GM19468 (cell line): ENCODE results near the gene SLFNL1.

Source experiments
- ATAC-seq: cut with Tn5 transposase; IDR thresholded peaks from one replicate; pipeline ENCODE4 v1.9.1; 2021; ENCODE audit warnings: mild to moderate bottlenecking, moderate library complexity, moderate number of reproducible peaks; ENCODE audit not compliant: unreplicated experiment; ENCODE audit errors: extremely low read depth

SLFNL1 gene

DNA sequence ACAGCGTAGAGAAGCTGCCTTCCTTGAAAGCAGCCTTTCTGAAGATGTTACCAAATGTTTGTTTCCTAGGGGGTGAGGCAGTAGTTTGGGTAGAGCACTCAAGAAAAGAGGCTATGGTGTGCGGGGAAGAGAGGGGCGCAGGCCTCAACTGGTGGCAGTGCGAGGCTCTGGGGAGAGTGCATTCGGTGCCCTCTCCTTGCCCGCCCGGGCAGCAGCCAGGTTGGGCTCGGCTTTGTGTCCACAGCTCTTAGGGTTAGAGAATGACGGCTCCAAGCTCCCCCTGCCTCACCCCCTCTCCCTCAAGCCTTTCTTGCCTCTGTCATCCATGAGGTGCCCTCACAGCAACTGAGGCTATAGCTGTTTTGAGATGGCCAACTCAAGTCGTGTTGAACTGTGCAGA is 899 bp upstream of the SLFNL1 start:
- no peak for ATAC-seq

DNA sequence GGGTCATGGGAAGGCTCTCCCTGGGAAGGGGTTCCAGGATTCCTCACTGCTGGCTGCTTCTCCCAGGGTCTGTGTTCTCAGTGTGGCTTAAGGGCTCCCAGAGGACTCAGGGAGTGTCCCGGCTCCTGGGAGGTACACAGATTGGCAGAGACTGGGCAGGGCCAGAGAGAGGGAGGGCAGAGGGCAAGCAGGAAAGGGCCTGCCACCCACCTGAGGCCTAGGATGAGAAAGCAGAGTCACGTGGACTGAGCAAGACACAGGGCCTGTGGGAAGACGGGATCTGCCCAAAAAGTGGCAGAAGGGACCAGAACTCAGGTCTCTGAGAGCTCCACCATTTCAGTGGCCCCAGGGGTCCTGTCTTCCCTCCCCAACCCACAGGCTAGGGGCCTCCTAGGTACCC is 871 bp downstream of the SLFNL1 start:
- no peak for ATAC-seq

DNA sequence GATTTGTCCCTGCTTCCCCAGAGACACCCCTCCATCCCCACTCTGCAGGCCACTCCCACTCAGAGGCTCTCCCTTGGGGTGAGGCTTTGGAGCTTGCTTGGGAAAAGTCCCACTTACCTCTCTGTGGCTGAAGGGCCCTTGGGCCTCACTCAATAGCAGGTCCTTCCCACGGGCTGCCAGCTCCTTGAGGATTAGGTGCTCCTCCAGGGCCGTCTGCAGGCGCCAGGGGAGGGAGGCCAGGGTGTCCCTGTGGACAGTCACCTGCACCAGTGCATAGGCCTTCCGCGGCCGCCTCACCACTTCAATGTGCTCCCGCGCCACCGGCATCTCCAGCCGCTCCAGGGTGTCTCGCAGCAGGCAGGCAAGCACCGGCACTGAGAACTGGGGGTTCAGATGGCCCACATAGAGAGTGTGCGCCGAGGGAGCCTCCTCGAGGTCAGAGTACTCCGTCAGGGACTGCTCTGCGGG is 1.4 kb downstream of the SLFNL1 start:
- no peak for ATAC-seq

DNA sequence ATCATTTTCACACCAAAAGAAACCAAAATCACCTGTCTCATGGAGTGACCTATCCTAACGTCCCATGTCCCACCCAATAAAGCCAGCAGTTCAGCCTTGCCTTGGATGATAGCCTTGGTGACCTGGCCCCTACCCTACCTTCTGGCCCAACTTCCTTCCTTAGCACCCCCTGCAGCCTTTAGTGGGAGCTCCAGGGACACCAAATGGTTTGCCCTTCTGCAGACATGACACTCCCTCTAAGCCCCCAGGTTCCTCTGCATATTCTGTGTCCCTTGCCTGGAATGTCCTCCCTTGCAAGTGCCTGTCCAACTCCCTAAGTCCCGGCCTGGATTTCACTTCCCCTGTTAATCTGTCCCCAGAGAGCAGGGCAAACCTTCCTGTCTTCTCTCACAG is 2.2 kb downstream of the SLFNL1 start:
- ATAC-seq, result no peak

DNA sequence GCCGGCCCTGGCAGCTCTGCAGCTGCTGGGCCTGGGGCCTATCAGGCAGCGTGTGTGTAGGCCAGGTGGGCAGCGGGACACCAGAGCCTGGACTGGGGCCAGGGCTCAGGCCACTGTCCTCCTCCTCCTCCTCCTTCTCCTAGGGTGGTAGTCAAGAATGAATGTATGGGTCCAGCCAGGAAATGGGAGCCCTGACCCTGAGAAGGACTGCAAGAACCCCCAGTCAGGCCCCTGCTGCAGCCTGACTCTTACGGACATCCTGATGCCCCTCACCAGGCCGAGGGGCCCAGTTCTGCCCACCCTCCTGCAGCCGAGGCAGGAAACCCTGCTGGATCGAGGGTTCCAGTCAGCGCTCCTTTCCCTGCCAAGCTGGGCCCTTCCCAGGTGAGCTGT is 3.5 kb downstream of the SLFNL1 start:
- ATAC-seq, result no peak

DNA sequence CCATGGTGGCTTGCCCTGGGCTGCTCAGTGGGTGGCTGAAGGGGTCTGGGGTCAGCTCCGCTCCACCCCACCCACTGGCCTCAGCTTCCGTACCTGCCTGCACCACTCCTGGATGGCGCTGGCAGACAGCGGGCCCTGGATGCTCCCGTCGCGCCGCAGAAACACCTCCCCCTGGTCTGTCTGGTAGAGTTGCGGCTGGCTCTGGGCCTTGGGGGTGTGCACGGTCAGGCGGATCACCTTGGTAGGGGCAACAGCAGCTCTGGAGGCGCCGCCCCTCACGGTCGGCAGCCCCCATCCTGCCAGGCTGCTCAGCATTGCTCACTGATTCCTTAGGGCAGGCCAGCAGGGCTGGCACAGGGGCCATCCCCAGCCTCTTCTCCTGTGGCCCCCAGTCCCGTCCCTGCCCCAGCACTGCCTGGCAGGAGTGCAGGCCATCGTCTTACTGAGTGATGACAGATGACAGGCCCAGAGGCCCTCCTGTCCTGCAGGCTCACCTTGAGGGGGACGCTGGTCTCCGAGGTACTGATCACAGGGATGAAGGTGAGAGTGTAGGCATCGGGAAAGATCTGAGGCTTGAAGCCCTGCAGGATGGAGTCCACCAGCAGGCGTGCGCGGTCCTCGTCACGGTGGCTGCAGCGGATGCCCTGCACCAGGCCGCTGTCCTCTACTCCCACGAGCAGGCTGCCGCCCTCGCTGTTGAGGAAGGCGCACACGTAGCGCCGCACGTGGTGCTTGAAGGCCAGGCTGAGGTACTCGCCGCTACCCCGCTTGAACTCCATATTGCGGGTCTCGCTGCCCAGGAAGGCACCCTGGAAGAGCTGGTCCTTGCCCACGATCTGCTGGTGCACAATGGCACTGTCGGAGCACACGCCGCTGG is 4.1 kb downstream of the SLFNL1 start:
- ATAC-seq, result no peak

DNA sequence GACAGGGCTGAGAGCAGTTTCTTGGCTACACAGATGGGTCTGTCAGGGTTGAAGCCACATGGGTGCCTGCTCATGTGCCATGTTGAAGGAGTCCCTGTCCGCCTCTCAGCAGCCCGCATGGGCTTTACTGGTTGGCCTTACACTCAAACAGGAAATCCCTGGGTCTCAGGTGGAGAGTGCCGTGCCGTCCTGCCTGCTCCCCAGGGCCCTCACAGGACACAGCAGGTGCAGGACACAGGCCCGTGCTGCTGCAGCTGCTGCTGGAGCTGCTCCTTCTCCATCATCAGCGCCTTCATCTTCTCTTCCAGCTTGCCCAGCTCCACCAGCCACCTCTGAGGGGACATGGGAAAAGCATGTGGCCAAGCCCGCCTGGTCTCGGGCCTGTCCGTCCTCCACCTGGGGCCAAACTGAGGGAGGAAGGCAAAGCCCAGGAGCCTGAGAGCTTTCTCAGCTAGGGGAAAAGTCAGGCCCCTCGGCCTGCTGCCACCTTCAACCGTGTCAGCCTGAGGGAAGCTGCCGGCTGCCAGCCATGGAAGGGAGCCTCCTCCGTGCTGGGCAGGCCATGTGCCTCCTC is 5.5 kb downstream of the SLFNL1 start:
- no peak for ATAC-seq

DNA sequence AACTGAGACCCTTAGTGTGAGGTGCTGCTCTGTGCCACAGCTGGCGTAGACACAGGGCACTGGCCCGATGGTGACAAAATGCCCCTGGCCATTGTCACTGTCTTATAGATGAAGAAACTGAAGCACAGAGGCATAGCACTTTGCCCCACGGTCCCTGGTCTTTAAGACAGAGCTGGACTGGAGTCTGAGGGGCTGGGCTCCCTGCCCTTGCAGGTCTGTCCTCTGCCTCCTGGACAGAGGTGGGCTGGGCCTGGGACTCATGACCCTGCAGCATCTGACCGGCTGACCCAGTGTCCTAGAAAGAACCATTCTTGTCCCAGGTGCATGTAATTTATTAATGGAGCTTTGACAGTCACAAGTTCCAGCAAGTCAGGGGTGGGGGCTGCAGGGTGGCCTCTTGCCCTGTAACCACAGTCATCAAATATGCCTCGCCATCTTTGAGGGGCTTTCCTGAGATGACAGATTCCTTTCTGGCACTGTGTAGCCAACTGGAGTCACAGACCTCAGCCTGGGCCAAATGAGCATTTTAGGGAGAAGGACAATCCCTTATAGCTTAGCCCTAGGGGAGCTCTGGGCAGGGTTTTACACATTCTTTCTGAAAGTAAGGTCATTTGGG is 6.1 kb downstream of the SLFNL1 start:
- ATAC-seq, result no peak

DNA sequence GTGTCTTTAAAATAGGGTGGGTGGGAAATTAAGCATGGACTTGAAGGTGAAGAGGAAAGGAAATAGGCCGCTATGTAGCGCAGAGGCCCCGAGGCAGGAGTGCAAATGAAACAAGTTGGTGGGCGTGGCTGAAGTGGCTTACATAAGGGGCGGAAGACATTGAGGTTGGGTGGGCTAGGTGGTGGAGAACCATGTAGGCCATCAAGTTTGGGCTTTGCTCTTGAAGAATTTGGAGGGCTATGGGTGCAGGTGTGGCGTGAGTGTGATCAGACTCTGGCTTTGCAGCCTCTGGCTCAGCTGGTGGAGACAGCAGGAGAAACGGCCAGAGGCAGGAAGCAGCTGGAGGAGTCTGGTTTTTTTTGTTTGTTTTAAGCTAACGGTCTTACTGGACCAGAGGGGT is 6.7 kb downstream of the SLFNL1 start:
- ATAC-seq, result no peak

DNA sequence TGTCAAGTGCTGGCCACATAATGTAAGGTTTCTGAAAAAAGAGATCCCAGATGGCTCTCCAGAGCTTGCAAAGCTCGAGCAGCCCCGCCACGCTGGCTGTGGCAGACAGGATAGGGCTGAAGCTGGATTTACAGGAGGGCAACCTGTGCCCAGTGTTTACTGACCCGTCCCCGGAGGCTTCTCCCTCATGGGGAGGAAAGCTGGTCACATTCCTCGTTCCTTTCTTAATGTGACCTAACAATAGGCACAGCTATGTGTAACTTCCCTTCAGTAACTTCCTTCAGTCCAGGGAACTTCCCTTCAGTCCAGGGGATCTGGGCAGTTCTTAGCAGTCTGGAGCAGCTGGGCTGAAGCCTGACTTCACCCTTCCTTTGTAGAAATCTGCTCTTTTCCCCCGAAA is 7.7 kb downstream of the SLFNL1 start:
- no peak for ATAC-seq

DNA sequence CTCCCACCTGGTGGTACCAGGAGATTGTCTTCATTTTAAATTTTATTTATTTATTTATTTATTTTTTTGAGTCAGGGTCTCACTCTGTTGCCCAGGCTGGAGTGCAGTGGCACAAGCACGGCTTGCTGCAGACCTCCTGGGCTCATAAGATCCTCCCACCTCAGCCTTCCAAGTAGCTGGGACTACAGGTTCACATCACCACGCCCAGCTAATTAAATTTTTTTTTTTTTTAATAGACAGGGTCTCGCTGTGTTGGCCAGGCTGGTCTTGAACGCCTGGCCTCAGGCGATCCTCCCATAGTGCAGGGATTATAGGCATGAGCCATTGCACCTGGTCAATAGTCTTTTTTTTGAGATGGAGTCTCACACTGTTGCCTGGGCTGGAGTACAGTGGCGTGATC is 8.5 kb downstream of the SLFNL1 start:
- no peak for ATAC-seq

DNA sequence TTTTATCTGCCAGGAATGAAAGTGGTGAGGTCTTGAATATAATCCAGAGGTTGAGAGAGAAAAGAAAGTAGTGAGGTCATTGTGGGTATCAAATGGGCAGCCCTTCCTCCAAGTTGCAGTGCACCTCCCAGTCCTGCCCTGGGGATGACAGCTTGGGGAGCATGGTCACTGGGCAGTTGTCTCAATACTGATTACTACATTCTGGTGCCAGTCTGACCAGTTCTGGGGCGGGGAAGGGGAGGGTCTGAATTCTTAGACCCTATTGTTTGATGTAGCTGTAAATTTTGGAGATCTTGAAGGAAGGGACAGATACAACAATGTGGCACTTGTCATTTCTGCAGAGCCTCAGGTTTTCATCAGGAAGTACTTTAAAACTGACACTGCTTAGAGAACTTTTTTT is 11.2 kb downstream of the SLFNL1 start:
- ATAC-seq, result no peak

DNA sequence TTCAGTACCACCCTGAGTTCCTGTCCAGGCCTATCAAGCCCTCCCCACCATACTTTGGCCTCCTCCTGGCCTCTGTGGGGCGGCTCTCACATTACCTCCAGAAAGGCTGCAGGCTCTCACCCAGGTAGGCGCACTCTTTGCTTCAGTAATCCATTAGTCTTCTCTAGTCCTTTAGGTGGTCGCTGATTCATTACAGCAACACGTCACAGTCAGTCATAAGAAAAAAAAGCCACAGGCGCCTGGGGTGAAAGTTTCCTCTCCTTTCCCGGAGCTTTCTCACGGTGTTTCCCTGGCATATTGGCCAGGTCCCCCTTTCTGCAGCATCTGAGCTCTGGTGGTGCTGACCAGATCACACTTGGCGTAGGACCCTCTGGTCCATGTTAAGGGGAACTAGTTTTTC is 12.1 kb downstream of the SLFNL1 start:
- ATAC-seq, result no peak

DNA sequence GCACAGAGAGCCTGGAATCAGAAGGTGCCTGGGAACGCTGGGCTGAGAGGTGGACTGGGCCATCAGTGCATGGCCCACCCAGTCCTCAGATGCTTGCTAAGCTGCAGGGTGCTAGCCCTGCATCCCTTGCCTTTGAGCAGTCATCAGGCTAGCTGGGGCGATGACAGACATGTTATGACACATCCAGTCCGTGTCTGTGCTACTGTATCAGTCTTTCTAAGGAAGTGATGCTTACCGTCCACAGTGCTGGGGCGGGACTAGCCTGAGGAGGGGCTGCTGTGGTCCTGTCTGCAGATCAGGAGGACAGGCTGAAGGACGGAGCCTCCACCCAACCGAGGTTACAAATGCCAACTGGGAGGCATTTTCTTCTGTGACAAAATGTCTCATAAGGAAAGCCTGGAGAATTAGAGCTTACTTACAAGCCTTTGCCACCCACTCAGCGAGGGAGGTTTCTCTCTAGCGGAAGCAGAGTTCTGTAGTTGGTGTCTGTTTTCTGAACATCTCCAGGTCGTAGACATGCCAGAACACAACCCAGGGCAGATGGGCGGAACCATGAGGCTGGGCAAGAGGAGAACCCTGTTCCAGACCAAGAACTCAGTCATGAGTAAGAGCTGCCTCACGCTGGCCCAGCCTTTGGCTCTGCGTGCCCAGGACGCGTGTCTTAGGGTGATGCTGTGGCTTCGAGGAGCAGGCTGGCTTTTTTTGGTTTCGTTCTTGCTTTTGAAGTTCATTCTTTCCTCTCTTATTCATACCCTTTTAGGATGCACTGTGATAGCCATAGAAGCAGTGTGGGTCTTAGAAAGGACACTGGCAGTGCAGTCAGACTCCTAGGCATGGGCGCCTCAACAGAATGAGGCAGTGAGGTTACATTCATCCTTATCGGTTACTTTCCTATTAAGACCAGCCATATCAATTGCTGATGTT is 14.3 kb downstream of the SLFNL1 start:
- no peak for ATAC-seq

DNA sequence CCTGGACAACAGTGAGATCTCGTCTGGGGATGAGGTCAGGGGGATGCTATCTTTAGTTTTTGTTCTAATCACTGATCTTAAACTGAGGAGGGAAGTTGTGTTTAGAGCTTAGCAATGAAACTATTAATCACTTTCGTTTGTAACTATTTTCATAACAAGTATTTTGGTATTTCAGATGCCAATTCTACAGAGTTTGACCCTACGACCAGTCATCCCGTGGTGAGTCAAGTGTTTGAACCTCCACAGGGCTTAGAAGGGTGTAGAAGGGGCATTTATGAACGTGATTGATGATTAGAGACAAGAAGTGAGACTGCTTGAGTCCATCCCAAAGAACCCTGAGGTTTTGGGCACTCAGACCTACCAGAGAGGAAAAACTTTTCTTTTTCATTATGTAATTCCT is 15.6 kb downstream of the SLFNL1 start:
- no peak for ATAC-seq

DNA sequence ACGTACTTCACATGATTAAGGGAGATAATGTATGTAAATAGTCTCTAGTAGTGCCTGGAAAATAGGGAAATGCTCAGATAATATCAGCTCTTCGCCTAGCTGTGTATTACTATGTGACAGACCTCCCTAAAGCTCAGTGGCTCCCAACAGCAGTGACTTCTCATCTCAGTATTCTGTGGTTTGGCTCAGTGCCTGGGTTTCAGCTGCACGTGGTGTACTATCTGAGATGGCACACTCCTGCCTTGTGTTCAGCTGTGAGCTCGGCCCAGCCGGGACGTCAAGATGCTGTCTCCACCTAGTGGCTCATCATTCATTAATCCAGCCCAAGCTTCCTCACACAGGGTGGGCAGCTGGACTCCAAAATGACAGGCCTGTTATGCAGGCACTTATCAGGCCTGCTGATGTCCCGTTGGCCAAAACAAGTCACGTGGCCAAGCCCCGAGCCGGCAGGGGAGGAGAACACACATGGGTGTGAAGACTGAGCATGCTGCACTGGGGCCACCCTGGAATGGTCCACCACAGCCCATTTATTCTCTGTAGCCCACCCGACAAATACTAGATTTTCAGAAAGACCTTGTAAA is 17.8 kb downstream of the SLFNL1 start:
- peak; percentile 89 for ATAC-seq

DNA sequence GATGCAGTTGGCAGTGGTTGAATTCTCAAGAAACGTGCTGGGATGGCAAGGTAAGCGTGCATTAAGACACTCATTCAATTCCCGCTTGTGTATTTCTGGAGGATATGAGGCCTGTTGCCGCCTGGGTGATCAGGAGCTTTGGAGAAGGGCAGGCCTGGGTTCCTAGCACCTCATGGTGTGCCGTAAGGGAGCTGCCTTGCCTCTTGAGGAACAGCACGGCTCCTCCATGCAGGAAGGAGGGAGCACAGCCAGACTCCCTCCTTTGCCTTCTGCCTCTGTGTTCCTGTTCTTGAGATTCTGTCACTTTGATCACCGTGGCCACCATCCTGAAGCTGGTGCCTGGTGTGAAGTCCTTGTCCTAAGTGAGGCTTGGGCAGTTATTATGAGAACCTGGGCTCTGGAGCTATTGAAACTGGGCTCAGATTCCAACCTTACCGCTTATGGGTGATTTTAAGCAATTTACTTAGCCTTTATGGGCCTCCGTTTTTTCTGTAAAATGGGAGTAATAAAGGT is 18.3 kb downstream of the SLFNL1 start:
- no peak for ATAC-seq

DNA sequence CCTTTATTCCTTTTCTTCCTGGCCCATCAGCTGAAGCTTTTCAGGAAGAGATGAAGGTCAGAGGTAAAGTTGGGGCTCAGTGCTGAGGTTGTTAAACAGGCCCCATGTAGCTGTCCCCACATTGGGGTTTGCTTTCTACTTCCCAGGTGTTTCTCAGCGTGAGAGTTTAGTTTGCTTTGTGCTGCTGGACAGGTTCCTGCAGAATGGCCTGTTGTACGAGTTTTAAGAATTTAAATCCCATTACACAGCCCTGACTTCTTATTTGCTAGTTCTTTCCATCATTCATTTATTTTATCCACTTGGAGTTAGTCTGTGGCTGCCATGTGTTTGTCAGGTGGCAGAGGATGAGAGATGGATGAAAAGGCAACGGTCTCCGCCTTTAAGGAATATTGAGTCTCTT is 22.9 kb downstream of the SLFNL1 start:
- no peak for ATAC-seq

DNA sequence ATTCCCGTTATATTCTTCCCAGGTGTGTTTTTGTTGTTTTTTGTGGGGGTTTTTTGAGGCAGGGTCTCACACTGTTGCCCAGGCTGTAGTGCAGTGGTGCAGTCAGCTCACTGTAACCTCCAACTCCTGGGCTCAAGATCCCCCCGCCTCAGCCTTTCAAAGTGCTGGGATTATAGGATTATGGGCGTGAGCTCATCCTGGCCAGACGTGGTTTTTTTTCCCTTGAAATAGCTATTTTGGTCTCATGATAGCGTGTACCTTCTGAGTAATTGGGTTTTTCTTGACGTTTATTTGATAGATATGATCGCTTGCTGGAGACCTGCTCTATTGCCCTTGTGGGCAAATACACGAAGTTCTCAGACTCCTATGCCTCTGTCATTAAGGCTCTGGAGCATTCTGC is 24.4 kb downstream of the SLFNL1 start:
- ATAC-seq, result no peak

DNA sequence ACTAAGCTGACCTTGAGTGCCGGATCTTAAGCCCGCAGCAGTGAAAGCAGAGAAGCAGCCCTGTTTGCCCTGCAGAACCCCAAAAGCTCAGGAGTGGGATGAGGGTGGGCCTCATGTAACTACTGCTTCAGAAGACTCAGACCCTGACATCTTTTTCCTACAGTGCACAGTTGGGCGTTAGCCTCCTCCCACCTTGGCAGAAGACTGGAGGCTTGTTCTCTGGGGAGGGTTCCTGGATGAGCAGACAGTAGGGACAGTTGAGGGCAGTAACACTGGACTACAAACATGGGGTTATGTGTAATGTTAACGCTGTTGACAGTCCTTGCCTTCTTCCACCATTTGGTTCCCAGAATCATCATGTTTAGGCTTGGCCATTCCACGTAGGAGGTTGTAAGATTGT is 32.5 kb downstream of the SLFNL1 start:
- no peak for ATAC-seq
